Stimulated activated CD4-positive, alpha-beta T cell treated with anti-CD3 and anti-CD28 coated beads, Interleukin-12 subunit alpha, Interleukin-12 subunit beta, amount 100 ng/mL, for 24 hours (primary cell): ENCODE measurements around the gene PTBP3.
A peak's percentile ranks its signal among the peaks of the same experiment; 100 is the strongest.
"Not testable (repeated sequence)": the region's sequence is repeated elsewhere in the genome, so short reads cannot be mapped to it uniquely, and the experiment has no call there.

Source experiments
- DNase-seq, 2 experiments: peaks; one replicate each; pipeline ENCODE4 v3.0.0-alpha.2; 2020; ENCODE audit warnings: low read depth in 2 of 2

Gene PTBP3, protein sequence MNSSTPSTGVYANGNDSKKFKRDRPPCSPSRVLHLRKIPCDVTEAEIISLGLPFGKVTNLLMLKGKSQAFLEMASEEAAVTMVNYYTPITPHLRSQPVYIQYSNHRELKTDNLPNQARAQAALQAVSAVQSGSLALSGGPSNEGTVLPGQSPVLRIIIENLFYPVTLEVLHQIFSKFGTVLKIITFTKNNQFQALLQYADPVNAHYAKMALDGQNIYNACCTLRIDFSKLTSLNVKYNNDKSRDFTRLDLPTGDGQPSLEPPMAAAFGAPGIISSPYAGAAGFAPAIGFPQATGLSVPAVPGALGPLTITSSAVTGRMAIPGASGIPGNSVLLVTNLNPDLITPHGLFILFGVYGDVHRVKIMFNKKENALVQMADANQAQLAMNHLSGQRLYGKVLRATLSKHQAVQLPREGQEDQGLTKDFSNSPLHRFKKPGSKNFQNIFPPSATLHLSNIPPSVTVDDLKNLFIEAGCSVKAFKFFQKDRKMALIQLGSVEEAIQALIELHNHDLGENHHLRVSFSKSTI

DNA sequence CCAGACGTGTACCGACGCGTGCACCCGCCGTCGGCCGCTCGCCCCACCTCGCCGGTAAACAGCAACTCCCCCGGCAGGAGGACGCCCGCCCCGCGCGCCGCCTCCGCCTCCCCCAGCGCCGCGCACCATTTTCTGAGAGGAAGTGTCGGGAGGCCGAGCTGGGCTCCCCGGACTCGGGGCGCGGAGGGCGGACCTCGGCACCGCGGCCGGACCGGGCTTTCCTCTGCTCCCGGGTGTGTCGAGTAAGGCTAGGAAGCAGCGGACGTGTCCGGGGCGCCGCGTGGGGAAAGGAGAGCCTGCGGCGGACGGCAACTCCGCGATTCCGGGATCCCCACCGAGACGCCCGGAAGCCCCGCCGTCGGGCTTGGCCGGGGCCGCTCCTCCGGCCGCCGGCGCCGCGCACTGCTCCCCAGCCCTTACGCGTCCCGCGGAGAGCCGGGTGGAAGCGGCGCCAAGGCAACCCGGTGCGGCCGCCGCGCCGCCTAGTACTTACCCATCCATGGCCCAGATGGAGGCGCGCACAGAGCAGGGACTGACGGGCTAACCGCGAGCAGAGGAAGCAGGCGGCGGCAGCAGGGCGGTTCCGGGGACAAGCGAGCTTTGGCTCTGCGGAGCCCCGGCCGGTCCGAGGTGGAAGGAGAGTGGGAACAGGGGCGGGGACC is at the start of gene PTBP3:
Gene PTBP3, minus strand, starts transcription at position 643 of the 662 bp plus-strand sequence. CDS start 35,754 bp downstream, outside the sequence.
- DNase-seq = peak; percentile 47 to 66

DNA sequence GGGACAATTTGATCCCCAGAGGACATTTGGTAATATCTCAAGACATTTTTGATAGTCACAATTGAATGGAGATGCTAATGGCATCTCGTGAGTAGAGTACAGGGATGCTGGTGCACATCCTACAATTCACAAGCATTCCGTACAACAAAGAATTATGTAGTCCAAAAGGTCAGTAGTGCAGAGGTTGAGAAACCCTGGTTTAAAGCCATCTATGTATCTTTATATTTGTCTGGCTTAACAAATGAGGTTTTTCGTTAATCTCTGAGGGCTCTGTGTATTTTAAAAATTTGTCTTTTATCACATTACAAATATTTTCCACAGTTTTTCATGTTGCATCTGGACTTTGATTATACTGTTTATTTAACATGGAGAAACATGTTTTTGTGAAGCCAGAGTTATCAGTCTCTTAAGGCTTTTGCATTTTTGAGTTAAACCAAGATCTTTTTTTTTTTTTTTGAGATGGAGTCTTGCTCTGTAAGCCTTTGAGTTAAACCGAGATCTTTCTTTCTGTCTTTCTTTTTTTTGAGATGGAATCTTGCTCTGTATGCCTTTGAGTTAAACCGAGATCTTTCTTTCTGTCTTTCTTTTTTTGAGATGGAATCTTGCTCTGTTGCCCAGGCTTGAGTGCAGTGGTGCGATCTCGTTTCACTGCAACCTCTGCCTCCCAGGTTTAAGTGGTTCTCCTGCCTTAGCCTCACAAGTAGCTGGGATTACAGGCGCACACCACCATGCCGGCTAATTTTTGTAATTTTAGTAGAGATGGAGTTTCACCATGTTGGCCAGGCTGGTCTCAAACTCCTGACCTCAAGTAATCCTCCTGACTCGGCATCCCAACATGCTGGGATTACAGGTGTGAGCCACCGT is 49.3 kb upstream of the PTBP3 start:
- no peak for DNase-seq

DNA sequence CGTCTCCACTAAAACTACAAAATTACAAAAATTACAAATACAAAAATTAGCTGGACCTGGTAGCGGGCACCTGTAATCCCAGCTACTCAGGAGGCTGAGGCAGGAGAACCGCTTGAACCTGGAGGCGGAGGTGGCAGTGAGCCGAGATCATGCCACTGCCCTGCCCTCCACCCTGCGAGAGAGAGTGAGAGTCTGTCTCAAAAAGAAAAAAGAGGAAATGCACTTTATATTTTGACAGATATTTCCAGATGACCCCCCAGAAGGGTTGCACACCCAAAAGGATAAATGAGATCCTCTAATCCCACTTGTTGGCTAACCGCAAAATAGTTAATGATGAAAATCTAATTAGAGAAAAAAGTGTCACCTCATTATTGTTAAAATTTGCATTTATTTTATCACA is 48.6 kb upstream of the PTBP3 start:
- no peak for DNase-seq

DNA sequence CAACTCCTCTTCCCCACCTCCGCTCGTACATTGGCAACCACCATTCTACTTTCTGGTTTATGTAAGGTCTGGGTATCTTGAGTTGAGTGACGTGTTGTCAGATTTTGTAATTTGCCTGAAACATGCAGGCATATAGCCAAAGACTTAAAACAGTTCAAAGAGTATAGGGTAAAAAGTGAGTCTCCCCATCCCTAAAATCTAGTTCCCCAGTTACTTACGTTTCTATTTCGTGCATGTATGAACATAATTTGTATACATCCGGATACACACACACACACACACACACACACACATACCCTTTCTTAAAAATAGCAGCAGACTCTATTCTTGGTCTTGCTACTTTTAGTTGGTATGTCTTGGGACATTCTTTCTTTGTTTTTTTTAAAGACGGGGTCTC is 47.4 kb upstream of the PTBP3 start:
- no peak for DNase-seq

DNA sequence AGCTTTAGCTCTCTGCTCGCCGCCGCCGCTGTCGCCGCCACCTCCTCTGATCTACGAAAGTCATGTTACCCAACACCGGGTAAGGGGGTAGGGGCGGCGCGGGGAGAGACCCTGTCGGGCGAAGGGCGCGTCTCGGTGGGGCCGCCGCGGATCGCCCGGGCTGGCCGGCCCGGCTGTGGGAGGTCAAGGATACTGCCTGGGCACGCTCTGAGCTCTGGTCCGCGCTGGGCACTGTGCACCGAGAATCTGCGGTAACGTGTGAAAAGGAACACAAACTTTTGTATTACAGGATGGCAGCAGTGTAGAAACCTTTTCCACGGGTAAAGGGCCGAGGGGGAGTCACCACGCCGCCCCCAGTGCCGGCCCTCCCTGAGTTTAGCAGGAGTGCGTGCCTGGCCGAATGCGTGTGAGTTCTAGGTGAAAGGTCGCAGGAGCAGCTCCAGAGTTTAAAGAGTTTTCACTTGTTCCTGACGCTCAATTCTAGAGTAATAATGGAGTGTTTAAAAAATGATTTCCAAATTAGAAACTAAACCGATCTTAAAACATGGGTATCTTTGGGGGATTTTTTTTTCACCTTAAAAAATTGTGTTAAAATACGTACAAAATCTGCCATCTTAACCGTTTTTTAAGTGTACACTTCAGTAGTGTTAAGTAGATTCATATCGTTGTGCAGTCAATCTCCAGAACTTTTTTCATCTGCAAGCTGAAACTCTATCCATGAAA is 46.8 kb upstream of the PTBP3 start, which contains the start of gene HSDL2:
Gene HSDL2, plus strand, starts transcription at position 7 of the 723 bp plus-strand sequence. Its CDS starts 56 bp downstream, at position 63.
- DNase-seq = peak; percentile 2 to 12

DNA sequence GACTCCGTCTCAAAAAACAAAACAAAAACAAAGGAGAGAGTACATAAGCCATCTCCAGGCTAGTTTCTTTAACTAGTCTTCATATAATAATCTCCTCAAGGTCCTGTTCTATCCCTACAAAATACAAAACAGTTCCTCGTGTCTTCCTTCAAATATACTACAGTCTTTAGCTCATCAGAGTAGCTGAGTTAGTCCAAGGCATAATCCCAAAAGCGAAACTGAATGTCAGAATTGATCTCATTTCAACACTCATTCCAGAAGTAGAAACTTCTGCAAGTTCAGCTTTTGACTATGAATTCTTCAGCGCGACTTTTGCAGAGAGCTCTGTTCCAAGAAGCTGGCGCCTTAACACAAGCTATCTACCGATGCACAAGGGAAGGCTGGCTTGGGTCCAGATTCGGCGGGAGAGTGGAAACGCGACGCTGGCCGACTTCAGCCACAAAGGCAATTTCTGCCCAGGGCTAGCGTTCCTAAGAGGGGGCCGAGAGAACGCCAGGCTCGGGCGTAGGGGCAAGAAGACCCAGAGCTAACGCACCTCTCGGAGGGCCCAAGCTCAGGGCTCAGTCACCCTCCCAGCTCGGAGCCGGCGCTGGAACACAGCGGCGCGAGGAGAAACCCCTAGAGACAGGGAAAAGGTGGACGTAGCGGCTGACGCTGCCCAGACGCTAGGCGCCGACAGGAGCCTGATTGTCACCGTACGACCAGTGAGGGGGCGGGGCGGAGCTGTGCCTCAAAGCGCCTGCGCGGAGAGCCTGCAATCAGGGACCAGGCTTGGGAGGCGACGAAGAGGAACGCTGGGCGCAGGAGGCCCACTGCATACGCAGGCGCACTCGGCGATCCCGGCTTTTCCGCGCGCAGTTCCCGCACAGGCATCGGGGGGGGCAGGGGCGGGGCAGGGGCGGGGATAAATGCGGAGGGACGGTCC is 46.0 kb upstream of the PTBP3 start:
- peak; percentile 95 to 99 for DNase-seq

DNA sequence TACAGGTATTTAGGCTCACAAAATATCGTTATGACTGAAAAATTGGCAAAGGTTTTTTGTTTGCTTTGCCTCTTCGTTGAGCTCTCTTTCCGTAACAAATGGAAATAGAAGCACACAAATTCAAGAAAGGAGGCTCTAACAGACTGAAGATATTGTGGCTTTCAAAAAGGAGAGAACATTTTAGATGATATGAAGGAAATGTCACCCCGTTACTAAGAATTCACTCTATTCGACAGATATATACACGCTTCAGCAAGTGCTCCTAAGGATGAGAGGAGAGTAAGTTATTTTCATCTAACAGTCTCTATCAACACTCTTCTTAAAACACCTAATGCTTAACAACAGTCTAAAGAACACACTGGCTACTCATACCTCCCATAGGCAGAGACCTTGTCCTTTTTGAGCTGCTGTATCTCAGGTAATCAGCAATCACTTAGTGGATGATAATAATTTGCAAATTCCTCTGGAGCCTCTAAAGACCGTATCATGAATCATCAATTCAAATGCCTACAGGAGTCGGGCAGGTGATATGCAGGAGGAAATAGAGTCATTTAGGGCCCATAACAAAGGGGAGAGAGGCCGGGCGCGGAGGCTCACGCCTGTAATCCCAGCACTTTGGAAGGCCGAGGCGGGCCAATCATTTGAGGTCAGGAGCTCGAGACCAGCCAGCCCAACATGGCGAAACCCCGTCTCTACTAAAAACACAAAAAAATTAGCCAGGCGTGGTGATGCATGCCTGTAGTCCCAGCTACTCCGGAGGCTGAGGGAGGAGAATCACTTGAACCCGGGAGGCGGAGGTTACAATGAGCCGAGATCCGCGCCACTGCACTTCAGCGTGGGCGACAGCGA is 45.1 kb upstream of the PTBP3 start:
- peak in 1 of 2 experiments; percentile 40 for DNase-seq

DNA sequence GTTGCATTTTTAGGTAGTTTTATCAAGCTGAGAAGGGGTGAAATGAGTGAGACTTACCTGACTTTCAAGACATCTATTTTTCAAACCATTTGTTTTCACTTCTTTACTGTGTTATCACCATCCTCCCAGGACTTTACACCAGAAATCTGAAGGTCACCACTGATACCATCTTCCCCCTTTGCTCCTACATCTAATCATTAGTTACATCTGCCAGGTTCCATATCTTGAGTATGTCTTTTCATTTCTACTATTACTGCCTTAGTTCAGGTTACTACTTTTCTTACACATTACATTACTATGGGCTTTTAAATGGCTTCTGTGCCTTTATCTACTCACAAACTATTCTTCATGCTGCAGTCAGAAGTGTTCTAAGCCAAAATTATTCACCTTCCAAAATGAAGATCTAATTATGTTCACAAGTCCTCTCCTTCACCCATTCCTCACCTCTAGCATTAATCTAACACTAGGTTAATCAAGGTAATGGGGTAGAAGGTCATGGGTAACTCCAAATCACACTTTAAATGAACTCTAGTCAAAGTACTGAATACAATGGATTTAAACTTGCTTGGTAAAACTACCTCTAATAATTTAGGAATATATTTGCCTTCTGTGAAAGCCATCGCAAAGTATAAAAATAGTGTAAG is 44.4 kb upstream of the PTBP3 start:
- no peak for DNase-seq

DNA sequence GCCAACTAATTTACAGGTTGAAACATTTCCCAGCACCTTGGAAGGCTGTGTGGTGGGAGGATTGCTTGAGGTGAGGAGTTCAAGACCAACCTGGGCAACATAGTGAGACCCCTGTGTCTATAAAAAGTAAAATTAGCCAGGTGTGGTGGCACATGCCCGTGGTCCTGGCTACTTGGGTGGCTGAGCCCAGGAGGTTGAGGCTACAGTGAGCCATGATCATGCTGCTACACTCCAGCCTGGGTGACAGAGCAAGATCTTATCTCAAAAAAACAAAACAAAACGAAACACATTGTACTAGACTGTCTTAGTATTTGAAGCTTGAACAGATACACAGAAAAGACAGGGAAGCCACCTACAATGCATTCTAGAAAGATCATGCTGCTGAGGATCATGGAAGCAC is 43.7 kb upstream of the PTBP3 start:
- DNase-seq = no peak

DNA sequence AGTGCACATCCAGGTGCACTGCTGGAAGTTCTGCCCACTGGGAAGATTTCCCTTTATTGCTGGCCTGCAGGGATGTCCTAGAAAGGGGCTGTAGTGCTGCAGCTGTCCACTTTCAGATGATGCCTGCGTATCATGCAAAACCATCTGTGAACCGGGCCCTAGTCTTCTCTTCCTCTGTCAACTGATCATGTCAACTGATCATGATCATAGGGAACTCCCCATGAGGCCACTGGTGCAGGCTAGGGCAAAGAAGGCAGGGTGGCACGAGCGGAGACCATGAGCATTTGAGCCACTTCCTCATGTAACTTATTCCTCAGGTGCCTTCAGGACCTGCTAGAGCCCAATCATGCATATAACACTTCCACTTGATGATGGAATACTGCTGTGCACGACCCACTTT is 41.9 kb upstream of the PTBP3 start:
- no peak for DNase-seq

DNA sequence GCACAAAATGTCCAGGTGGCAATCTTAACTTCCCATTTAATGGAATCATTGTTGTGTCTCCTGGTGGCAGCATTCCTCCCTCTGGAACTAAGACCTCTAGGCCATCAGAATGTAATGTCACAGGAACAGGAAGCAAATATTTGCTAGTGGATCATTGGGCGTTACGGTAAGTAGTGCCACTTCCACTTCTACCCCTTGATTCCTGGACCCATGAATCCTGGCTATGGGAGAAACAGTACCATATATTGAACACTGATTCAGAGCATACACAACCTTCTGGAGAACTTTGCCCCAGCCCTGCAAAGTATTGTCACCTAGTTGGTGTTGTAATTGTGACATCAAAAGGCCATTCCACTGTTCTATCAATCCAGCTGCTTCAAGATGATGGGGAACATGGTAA is 40.8 kb upstream of the PTBP3 start:
- DNase-seq = not testable (repeated sequence)

DNA sequence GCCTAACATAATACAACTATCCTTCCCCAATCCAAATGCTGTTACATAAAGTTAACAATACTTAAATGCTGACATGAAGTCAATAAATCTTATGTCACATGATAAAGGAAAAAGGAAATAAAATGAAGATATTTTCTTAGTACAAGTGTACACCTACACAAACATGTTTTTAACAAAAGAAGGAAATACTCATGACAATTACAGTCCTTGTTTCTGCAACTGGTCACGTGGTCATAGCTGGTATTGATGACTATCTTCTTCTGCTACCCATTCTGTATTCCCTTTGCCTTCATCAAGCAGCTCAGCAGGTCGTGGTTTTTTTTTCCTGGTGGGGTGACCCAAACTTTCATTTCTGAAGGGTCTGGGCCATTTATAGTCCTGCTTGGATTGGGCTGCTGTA is 40.2 kb upstream of the PTBP3 start:
- DNase-seq = not testable (repeated sequence)

DNA sequence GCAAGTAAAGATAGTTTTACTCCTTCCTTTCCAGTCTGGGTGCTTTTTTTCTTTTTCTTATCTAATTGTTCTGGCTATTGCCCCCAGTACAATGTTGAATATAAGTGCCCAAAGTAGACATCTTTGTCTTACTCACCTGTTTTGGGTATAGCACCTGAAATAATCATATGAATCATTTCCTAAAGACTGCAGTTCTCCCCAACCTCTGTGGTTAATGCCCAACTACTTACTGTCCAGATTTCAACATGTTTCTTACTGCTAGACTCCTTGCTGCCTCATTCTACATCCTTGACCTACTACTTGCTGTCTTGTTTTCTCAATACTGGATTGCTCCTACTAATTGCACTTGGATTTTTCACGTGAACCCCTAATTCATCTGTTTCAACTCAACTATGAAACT is 37.6 kb upstream of the PTBP3 start:
- no peak for DNase-seq

DNA sequence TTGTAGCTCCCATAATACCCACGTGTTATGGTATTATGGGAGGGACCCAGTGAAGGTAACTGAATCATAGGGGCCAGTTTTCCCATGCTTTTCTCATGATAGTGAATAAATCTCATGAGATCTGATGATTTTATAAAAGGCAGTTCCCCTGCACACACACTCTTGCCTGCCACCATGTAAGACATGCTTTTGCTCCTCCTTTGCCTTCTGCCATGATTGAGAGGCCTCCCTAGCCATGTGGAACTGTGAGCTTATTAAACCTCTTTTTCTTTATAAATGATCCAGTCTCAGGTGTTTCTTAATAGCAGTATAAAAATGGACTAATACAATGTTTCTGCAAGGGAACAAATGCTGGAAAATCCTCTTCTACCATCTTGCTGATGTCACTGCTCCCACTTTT is 36.4 kb upstream of the PTBP3 start:
- DNase-seq = no peak

DNA sequence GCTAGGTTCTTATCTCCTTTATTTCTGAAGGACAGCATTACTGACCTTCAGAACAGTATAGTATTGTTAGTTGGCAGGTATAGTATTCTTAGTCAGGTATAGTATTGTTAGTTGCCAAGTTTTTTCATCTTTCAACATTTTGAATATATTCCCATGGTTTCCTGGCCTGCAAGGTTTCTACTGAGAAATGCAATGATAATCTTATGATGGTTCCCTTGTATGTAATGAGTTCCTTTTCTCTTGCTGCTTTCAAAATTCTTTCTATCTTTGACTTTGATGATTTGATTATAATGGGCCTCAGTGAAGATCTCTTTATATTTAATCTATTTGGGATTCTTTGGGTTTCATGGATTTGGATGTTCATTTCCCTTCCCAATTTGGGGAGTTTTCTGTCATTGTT is 34.0 kb upstream of the PTBP3 start:
- DNase-seq = no peak

DNA sequence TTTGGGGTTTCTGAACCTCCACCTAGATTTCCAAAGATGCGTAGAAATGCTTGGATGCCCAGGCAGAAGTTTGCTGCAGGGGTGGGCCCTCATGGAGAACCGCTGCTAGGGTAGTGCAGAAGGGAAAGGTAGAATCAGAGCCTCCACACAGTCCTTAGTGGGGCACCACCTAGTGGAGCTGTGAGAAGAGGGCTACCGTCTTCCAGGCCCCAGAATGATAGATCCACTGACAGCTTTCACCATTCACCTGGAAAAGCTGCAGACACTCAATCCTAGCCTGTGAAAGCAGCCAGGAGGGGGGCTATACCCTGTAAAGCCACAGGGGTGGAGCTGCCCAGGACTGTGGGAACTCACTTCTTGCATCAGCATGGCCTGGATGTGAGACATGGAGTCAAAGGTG is 33.2 kb upstream of the PTBP3 start:
- DNase-seq = no peak

DNA sequence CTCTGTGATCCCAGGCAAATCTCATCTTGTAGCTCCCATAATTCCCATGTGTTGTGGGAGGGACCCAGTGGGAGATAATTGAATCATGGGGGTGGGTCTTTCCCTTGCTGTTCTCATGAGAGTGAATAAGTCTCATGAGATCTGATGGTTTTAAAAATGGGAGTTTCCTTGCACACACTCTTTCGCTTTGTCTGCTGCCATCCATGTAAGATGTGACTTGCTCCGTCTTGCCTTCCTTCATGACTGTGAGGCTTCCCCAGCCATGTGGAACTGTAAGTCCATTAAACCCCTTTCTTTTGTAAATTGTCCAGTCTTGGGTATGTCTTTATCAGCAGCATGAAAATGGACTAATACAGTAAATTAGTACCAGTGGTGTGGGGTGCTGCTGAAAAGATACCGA is 31.8 kb upstream of the PTBP3 start:
- DNase-seq = not testable (repeated sequence)

DNA sequence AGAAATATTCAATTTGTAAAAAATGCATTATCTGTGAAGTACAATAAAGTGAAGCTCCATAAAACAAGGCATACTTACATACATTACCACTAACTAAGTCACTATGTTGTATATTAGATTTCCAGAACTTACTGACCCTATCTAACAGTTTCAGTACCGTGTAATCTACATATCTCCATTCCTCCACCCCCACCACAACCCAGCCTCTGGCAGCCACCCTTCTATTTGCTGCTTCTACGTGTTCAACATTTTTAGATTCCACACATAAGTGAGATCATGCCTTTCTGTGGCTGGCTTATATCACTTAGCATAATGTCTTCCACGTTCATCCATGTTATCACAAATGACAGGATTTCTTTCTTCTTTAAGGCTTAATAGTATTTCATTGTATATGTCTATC is 31.3 kb upstream of the PTBP3 start:
- no peak for DNase-seq

DNA sequence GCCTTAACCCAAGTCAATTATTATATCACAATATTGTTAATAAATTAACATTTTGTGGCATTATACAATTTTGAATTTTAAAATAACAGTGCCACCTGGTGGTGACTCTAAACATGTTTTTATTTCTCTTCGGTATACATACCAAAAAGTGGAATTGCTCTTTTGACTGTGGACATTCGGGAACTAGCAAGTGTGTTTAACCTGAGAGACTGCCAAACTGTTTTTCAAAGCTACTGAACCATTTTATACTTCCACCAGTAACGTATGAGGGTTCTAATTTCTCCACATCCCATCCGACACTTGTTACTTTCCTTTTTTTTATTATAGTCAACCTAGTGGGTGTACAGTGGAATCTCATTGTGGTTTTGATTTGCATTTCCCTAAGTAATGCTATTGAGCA is 28.2 kb upstream of the PTBP3 start:
- no peak for DNase-seq
